ENCODE data around the gene RASL10A. TPM values are rescaled to one million over a fixed set of nuclear protein-coding genes. Genes with fewer than 3 reads are reported as not detected.

Gene RASL10A
- total and polyA plus RNA-seq, 5 donors = 1.1 to 2.9 (median 1.4) TPM

- no peaks in the 10 kb centered on the region for H3K9me3 ChIP-seq (ENCODE audit: control insufficient read depth, low read length)
- no peak overlapping the region for H3K4me3 ChIP-seq (ENCODE audit: low read length)
- DNase-seq (no peak), ATAC-seq (no peak)
- H3K27me3 ChIP-seq (ENCODE audit: control insufficient read depth, insufficient read depth) = no peaks in the 10 kb centered on the region
- no peak overlapping the region for H3K27ac ChIP-seq (ENCODE audit: low read length)
- no peaks in the 10 kb centered on the region for H3K4me1 ChIP-seq (ENCODE audit: control insufficient read depth, insufficient read depth, low read length)
- WGBS = 54% methylated on average over 2 of the region's 2 CpGs
- intact Hi-C loops (cut with DNase I) = no loop called here
Observed at GRCh38 chr22:29302402-29302680, 13.2 kb downstream of the RASL10A start.

GRCh38 chr22:29301716-29302401, 13.6 kb downstream of the RASL10A start:
- 89% methylated on average over 17 of the region's 17 CpGs for WGBS
- Histone ChIP-seq H3K27ac (ENCODE audit: low read length) (no peak overlapping the region), H3K4me3 (ENCODE audit: low read length) (no peak overlapping the region), H3K4me1 (ENCODE audit: control insufficient read depth, insufficient read depth, low read length) (no peaks in the 10 kb centered on the region), H3K27me3 (ENCODE audit: control insufficient read depth, insufficient read depth) (no peaks in the 10 kb centered on the region), H3K9me3 (ENCODE audit: control insufficient read depth, low read length) (no peaks in the 10 kb centered on the region)
- ATAC-seq (no peak), DNase-seq (no peak)
- intact Hi-C loops (cut with DNase I) = no loop called here

GRCh38 chr22:29300807-29301601, 14.5 kb downstream of the RASL10A start:
- DNase-seq (no peak), ATAC-seq (no peak)
- WGBS = 74% methylated on average over 10 of the region's 10 CpGs
- no peaks in the 10 kb centered on the region for H3K4me1 ChIP-seq (ENCODE audit: control insufficient read depth, insufficient read depth, low read length)
- H3K27ac ChIP-seq (ENCODE audit: low read length) = no peak overlapping the region
- no peaks in the 10 kb centered on the region for H3K9me3 ChIP-seq (ENCODE audit: control insufficient read depth, low read length)
- intact Hi-C loops (cut with DNase I) = no loop called here
- no peak overlapping the region for H3K4me3 ChIP-seq (ENCODE audit: low read length)
- H3K27me3 ChIP-seq (ENCODE audit: control insufficient read depth, insufficient read depth) = no peaks in the 10 kb centered on the region

GRCh38 chr22:29300467-29300806, 15.1 kb downstream of the RASL10A start:
- H3K4me3 ChIP-seq (ENCODE audit: low read length) = no peak overlapping the region
- H3K27me3 ChIP-seq (ENCODE audit: control insufficient read depth, insufficient read depth) = no peaks in the 10 kb centered on the region
- intact Hi-C loops (cut with DNase I) = no loop called here
- no peak for DNase-seq
- H3K4me1 ChIP-seq (ENCODE audit: control insufficient read depth, insufficient read depth, low read length) = no peaks in the 10 kb centered on the region
- no peaks in the 10 kb centered on the region for H3K9me3 ChIP-seq (ENCODE audit: control insufficient read depth, low read length)
- ATAC-seq = no peak
- H3K27ac ChIP-seq (ENCODE audit: low read length) = no peak overlapping the region
- 66% methylated on average over 4 of the region's 4 CpGs for WGBS

- DNase-seq (peak in 1 of 3 donors; percentile 43), ATAC-seq (no peak)
- WGBS = 86% methylated on average over 19 of the region's 19 CpGs
- Histone ChIP-seq H3K9me3 (ENCODE audit: control insufficient read depth, low read length) (no peaks in the 10 kb centered on the region), H3K4me3 (ENCODE audit: low read length) (no peak overlapping the region), H3K4me1 (ENCODE audit: control insufficient read depth, insufficient read depth, low read length) (no peaks in the 10 kb centered on the region), H3K27me3 (ENCODE audit: control insufficient read depth, insufficient read depth) (no peaks in the 10 kb centered on the region), H3K27ac (ENCODE audit: low read length) (no peak overlapping the region)
- intact Hi-C loops (cut with DNase I) = no loop called here
Observed at GRCh38 chr22:29299136-29299900, 16.2 kb downstream of the RASL10A start.

- intact Hi-C loops (cut with DNase I) = no loop called here
- no peaks in the 10 kb centered on the region for H3K9me3 ChIP-seq (ENCODE audit: control insufficient read depth, low read length)
- WGBS = 66% methylated on average over 8 of the region's 8 CpGs
- ATAC-seq = no peak
- H3K4me3 ChIP-seq (ENCODE audit: low read length) = no peak overlapping the region
- no peaks in the 10 kb centered on the region for H3K4me1 ChIP-seq (ENCODE audit: control insufficient read depth, insufficient read depth, low read length)
- no peak overlapping the region for H3K27ac ChIP-seq (ENCODE audit: low read length)
- no peaks in the 10 kb centered on the region for H3K27me3 ChIP-seq (ENCODE audit: control insufficient read depth, insufficient read depth)
- peak in 1 of 3 donors; percentile 29 for DNase-seq
Observed at GRCh38 chr22:29298641-29299040, 16.9 kb downstream of the RASL10A start.

GRCh38 chr22:29292379-29292778, 23.1 kb downstream of the RASL10A start:
- intact Hi-C loops (cut with DNase I) = no loop called here
- Histone ChIP-seq H3K27ac (ENCODE audit: low read length) (no peak overlapping the region), H3K27me3 (ENCODE audit: control insufficient read depth, insufficient read depth) (no peaks in the 10 kb centered on the region), H3K4me3 (ENCODE audit: low read length) (no peak overlapping the region), H3K9me3 (ENCODE audit: control insufficient read depth, low read length) (no peaks in the 10 kb centered on the region), H3K4me1 (ENCODE audit: control insufficient read depth, insufficient read depth, low read length) (no peaks in the 10 kb centered on the region)
- ATAC-seq = no peak
- DNase-seq = no peak

- Histone ChIP-seq H3K27me3 (ENCODE audit: control insufficient read depth, insufficient read depth) (no peaks in the 10 kb centered on the region), H3K4me3 (ENCODE audit: low read length) (no peak overlapping the region), H3K27ac (ENCODE audit: low read length) (no peak overlapping the region), H3K4me1 (ENCODE audit: control insufficient read depth, insufficient read depth, low read length) (no peaks in the 10 kb centered on the region), H3K9me3 (ENCODE audit: control insufficient read depth, low read length) (no peaks in the 10 kb centered on the region)
- DNase-seq = no peak
- WGBS = 60% methylated on average over 7 of the region's 7 CpGs
- ATAC-seq = no peak
- intact Hi-C loops (cut with DNase I) = no loop called here
Observed at GRCh38 chr22:29291215-29291614, 24.3 kb downstream of the RASL10A start.

GRCh38 chr22:29290061-29290460, 25.4 kb downstream of the RASL10A start:
- H3K27me3 ChIP-seq (ENCODE audit: control insufficient read depth, insufficient read depth) = no peaks in the 10 kb centered on the region
- no peak overlapping the region for H3K4me3 ChIP-seq (ENCODE audit: low read length)
- no peaks in the 10 kb centered on the region for H3K9me3 ChIP-seq (ENCODE audit: control insufficient read depth, low read length)
- intact Hi-C loops (cut with DNase I) = no loop called here
- DNase-seq (no peak), ATAC-seq (no peak)
- H3K4me1 ChIP-seq (ENCODE audit: control insufficient read depth, insufficient read depth, low read length) = no peaks in the 10 kb centered on the region
- no peak overlapping the region for H3K27ac ChIP-seq (ENCODE audit: low read length)
- 60% methylated on average over 5 of the region's 5 CpGs for WGBS

GRCh38 chr22:29288837-29289236, 26.7 kb downstream of the RASL10A start:
- no peaks in the 10 kb centered on the region for H3K9me3 ChIP-seq (ENCODE audit: control insufficient read depth, low read length)
- DNase-seq = no peak
- H3K27me3 ChIP-seq (ENCODE audit: control insufficient read depth, insufficient read depth) = no peaks in the 10 kb centered on the region
- no peak overlapping the region for H3K27ac ChIP-seq (ENCODE audit: low read length)
- H3K4me3 ChIP-seq (ENCODE audit: low read length) = no peak overlapping the region
- no peaks in the 10 kb centered on the region for H3K4me1 ChIP-seq (ENCODE audit: control insufficient read depth, insufficient read depth, low read length)
- 62% methylated on average over 2 of the region's 2 CpGs for WGBS
- ATAC-seq = no peak
- intact Hi-C loops (cut with DNase I) = no loop called here

- H3K4me1 ChIP-seq (ENCODE audit: control insufficient read depth, insufficient read depth, low read length) = no peaks in the 10 kb centered on the region
- intact Hi-C loops (cut with DNase I) = no loop called here
- no peak for DNase-seq
- ATAC-seq = no peak
- H3K9me3 ChIP-seq (ENCODE audit: control insufficient read depth, low read length) = no peaks in the 10 kb centered on the region
- H3K4me3 ChIP-seq (ENCODE audit: low read length) = no peak overlapping the region
- H3K27ac ChIP-seq (ENCODE audit: low read length) = no peak overlapping the region
- no peaks in the 10 kb centered on the region for H3K27me3 ChIP-seq (ENCODE audit: control insufficient read depth, insufficient read depth)
- 91% methylated on average over 3 of the region's 3 CpGs for WGBS
Observed at GRCh38 chr22:29284196-29284595, 31.3 kb downstream of the RASL10A start.
